ENCODE results near the gene AP1B1.

AP1B1 gene

DNA sequence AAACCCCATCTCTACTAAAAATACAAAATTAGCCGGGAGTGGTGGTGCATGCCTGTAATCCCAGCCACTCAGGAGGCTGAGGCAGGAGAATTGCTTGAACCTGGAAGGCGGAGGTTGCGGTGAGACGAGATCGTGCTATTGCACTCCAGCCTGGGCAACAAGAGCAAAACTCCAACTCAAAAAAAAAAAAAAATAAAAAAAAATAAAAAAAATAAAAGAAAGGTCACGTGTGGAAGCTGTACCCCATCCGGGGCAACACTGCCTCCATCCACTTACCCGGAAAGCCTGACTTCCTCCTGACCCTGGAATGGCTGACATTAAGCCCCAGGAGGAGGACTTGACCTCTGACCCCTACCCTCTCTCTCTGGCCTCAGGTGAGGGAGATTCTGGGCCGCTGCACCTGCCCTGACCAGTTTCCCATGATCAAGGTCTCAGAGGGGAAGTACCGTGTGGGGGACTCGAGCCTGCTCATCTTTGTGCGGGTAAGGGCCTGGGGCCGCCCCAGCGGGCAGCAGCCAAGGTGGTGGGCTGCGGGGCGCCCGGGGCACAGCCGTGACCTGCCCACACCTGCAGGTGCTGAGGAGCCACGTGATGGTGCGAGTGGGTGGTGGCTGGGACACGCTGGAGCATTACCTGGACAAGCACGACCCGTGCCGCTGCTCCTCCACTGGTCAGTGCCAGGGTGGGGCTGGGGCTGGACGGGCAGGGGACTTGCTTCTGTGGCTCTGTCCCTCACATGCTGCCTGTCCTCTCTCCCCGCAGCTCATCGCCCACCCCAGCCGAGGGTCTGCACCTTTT lies 78.1 kb downstream of the AP1B1 start:
- no peak for DNase-seq (ENCODE audit: low read depth in 1 of 2, low spot score in 1 of 2)
- TF ChIP-seq JUND (IDR thresholded peaks at IDR 0.05; ENCODE audit: low read depth): no peak
- in situ Hi-C loops (cut with HindIII; ENCODE audit: low pct_unique_long_range_greater_than_20kb, low sequenced_read_pairs): no loop called here

- no peak for TF ChIP-seq JUND (IDR thresholded peaks at IDR 0.05; ENCODE audit: low read depth)
- in situ Hi-C loops (cut with HindIII; ENCODE audit: low pct_unique_long_range_greater_than_20kb, low sequenced_read_pairs): no loop called here
- no peak for DNase-seq (ENCODE audit: low read depth in 1 of 2, low spot score in 1 of 2)
Measured at GRCh38 chr22:29309332-29310064, 78.9 kb downstream of the AP1B1 start.

GRCh38 chr22:29308791-29309262 lies 79.5 kb downstream of the AP1B1 start:
- in situ Hi-C loops (cut with HindIII; ENCODE audit: low pct_unique_long_range_greater_than_20kb, low sequenced_read_pairs): no loop called here
- no peak for TF ChIP-seq JUND (IDR thresholded peaks at IDR 0.05; ENCODE audit: low read depth)
- no peak for DNase-seq (ENCODE audit: low read depth in 1 of 2, low spot score in 1 of 2)

- DNase-seq (ENCODE audit: low read depth in 1 of 2, low spot score in 1 of 2): no peak
- in situ Hi-C loops (cut with HindIII; ENCODE audit: low pct_unique_long_range_greater_than_20kb, low sequenced_read_pairs): no loop called here
- no peak for TF ChIP-seq JUND (IDR thresholded peaks at IDR 0.05; ENCODE audit: low read depth)
Measured at GRCh38 chr22:29308148-29308790, 80.1 kb downstream of the AP1B1 start.

DNA sequence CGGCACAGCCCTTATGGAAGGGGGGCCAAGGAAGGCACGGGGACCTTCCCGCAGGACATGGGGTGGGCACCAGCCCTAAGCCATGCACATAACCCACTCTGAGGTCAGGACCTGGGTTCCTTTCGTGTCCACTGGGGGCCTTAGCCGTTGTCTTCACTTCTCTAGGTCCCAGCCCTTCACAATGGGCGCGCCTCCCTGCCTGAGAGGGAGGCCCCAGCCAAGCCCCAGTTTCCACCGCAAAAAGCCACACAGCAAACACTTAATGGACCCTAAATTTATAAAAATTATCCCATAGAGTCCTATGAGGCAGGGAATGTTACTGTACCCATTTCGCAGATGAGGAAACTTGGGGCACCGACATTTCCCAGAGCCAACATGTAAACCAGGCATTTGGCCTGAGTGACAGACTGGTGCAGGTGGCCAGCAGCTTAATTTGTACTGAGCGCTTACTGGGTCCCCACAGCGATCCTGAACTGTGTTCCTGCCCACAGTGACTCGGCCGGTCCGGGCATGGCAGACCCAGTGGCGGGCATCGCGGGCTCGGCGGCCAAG lies 80.7 kb downstream of the AP1B1 start:
- in situ Hi-C loops (cut with HindIII; ENCODE audit: low pct_unique_long_range_greater_than_20kb, low sequenced_read_pairs): no loop called here
- TF ChIP-seq JUND (IDR thresholded peaks at IDR 0.05; ENCODE audit: low read depth): no peak
- no peak for DNase-seq (ENCODE audit: low read depth in 1 of 2, low spot score in 1 of 2)

DNA sequence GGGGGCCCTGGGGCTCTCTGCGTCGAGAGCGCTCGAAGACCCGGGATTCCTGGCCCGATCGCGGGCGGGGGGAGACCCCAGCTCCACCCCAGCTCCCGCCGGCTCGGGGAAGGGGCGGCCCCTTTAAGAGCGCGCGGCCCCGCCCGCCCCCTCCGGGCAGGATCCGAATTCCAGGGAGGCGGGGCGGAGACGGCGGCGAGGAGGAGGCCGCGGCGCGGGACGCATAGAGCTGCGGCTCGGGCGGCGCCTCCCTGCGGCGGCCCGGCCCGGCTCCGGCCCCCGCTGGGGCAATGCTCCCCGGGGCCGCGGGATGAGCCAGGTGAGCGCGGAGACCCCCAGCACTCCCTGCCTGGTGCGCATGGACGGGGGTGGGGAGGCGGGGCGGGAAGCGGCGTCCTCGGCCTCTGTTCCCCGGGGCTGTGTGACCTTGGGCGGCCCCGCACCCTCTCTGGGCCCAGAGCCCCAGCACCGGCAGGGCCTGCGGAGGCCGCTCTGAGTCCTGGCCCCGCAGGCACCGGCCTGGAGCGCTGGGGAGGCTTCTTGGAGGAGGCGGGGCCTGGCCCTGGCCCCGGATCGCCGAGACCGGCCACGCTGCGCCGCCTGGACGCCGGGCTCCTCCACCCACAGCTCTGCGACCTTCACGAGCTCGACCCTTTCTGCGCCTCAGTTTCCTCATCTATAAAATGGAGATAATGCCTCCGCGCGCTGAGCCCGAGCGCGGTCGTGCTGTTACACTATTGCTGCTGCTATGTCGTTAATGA lies 81.4 kb downstream of the AP1B1 start:
- peak in 1 of 2 experiments; percentile 84 for DNase-seq (ENCODE audit: low read depth in 1 of 2, low spot score in 1 of 2)
- in situ Hi-C loops (cut with HindIII; ENCODE audit: low pct_unique_long_range_greater_than_20kb, low sequenced_read_pairs): no loop called here
- no peak for TF ChIP-seq JUND (IDR thresholded peaks at IDR 0.05; ENCODE audit: low read depth)

DNA sequence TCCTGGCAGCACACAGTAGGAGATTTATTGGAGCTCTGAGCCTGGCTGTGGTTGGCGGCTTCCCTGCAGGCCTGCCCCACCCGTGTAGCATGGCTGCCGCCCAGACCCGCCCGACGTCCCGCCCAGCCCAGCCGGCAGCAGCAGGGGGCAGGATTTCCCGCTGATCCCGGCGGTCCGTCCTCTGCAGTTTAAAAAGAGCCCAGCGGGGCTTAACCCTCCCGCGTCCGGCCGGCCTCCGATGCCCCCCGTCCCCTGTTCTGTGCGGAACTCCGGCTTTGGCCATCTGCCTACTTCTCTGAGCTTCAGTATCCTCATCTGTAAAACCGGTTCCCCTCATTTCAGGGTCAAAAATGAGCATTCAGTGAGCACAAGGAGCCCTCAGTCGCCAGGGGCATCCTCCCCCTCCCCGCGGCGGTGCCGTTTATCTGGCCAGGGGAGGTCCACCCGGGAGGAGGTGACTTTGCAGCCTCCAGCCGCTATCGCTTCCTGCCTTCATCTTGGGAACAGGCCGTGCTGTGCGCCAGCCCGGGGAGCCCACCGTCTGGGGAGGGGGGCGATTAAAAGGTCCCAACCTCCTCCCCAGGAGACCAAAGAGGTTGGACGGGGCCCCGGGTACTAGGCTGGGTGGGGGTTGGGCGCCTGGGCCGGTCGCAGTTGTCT lies 82.1 kb downstream of the AP1B1 start, which contains the start of gene GAS2L1:
Gene GAS2L1, plus strand, starts transcription at position 476 of the 660 bp plus-strand sequence. CDS start 1,456 bp downstream, outside the sequence.
- in situ Hi-C loops (cut with HindIII; ENCODE audit: low pct_unique_long_range_greater_than_20kb, low sequenced_read_pairs): no loop called here
- TF ChIP-seq JUND (IDR thresholded peaks at IDR 0.05; ENCODE audit: low read depth): no peak
- peak; percentile 76 to 89 for DNase-seq (ENCODE audit: low read depth in 1 of 2, low spot score in 1 of 2)

GRCh38 chr22:29305836-29306174 lies 82.6 kb downstream of the AP1B1 start:
- TF ChIP-seq JUND (IDR thresholded peaks at IDR 0.05; ENCODE audit: low read depth): no peak
- in situ Hi-C loops (cut with HindIII; ENCODE audit: low pct_unique_long_range_greater_than_20kb, low sequenced_read_pairs): no loop called here
- DNase-seq (ENCODE audit: low read depth in 1 of 2, low spot score in 1 of 2): no peak

DNA sequence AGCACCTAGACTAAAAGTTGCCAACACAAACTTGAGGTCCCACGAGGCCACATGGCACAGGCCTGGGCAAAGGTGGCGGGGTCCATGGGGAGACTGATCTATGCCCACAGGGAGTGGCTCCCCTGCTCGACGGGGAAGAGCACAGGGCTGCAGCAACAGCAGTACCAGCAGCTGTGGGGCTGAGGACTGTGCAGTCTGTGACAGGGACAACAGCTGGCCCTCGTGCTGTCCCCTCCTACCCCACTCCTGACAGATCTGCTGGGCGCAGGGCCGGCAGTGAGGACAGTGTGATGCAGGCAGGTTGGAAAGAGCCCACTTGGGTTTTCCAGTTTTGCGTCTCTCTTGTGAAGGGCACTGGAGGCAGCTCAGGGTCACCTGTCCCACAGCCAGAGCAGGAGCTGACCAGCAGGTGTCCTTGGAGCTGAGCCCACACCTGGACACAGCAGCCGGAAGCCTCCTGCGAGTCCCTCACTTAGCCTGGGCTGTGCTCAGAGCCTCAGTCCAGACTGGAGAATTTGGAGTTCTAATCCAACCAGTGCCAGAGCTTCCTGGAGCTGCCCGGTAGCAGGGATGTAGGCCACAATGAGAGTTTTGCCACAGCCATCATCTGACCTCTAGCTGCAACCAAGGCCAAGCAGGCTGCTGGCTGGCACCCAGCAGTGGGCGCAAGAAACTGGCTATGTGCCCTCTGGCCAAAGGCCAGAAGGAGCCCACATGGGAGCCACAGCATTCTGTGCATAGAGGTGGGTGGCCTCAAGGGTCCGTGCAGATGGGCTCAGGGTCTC lies 85.5 kb downstream of the AP1B1 start:
- in situ Hi-C loops (cut with HindIII; ENCODE audit: low pct_unique_long_range_greater_than_20kb, low sequenced_read_pairs): no loop called here
- peak in 1 of 2 experiments; percentile 37 for DNase-seq (ENCODE audit: low read depth in 1 of 2, low spot score in 1 of 2)
- no peak for TF ChIP-seq JUND (IDR thresholded peaks at IDR 0.05; ENCODE audit: low read depth)

DNA sequence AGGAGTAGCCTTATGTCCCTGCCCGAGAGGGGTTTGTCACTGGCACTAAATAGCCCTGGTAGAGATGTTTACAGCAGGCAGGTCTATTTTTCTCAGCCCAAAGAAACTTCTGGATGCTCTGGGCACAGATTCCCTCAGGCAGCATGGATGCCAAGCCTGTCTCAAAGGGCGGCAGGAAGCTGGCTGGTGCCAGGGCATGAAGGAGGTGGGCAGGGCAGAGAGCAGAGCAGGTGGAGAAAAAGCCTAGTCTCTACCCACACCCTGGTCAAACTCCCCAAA lies 86.0 kb downstream of the AP1B1 start:
- in situ Hi-C loops (cut with HindIII; ENCODE audit: low pct_unique_long_range_greater_than_20kb, low sequenced_read_pairs): no loop called here
- DNase-seq (ENCODE audit: low read depth in 1 of 2, low spot score in 1 of 2): no peak
- TF ChIP-seq JUND (IDR thresholded peaks at IDR 0.05; ENCODE audit: low read depth): no peak

Data from T47D (cell line).